Activated T-cell treated with anti-CD3 and anti-CD28 coated beads for 4 hours (primary cell): ENCODE data around the gene SDR42E1.
"Not testable (repeated sequence)": the region's sequence is repeated elsewhere in the genome, so short reads cannot be mapped to it uniquely, and the experiment has no call there.

Source experiments
- DNase-seq: peaks from one replicate; pipeline ENCODE4 v3.0.0-alpha.2; 2020

Gene SDR42E1

DNA sequence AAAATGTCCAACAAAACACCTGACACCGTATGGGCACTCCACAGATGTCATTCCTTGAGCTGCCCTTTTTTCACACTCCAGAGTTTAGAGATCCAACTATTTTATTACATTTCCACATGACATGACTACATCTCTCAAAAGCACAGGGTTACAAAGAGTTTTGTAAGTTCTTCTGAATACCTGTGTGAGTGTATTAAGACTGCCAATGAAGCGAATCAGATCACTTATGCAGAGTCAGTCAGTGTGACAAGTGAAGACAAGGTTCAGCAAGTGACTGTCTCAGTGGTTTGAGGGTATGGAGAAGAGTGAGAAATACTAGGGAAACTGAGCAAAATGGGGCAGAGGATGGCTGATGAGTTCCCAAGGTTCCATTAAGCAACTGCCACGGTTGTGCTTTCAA lies 8.4 kb downstream of the SDR42E1 start:
- DNase-seq, result no peak

DNA sequence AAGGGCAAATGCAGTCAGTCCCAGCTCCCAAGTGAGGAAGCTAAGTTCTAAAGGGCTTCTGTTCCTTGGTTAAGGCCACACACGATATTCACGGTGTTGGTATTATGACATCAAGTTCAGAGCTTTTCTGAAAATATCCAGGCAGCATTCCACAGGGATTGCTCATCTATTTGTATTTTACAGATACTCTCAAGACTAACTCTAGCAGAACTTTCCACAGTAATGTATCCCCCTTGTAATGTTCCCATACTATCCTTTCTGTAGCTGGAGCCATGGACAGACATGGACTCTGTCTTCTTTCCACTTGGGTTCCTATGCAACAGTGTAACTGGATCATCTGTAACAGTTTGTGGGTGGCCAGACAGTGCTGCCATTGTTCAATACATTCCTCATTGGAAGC lies 13.5 kb downstream of the SDR42E1 start:
- no peak for DNase-seq

GRCh38 chr16:81996664-81997509 lies 14.4 kb downstream of the SDR42E1 start:
- no peak for DNase-seq

DNA sequence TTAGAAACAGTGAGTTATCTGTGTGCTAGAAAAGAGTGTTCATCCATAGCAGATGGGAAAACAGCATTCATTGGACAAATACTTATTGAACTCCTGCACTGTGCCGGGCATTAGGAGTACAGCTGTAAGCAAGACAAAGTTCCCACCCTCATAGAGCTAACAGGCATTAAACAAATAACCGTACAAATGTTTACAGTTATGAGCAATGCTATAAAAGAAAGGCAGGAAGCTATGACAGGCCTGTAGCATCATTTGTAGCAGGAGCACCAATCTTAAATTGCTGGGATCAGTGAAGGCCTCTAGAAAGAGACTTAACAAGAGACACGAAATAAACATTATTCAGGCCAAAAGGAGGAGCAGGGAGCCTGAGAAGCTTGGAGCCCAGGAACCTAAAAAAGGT lies 15.6 kb downstream of the SDR42E1 start:
- no peak for DNase-seq

DNA sequence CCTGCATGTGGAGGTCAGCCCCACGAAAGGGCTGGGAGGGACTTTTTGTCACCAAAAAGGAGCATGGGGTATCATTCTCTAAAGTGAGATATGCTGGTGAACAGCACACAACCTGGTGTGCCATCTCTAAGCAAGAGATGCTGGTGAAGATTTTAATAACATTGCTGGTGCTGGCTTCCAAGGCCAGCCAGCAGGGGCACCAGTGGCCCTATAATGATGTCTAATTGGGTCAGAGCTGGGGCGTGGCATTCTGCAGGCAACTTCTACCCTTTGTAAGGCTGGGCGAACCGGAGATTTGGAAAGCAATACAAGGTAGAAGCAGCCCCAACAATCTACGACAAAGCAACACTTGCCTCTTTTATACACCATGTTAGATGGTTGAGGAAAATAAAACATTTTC lies 16.8 kb downstream of the SDR42E1 start:
- DNase-seq, result no peak

- DNase-seq, result no peak
Observed at GRCh38 chr16:81992859-81993258, 18.4 kb downstream of the SDR42E1 start.

DNA sequence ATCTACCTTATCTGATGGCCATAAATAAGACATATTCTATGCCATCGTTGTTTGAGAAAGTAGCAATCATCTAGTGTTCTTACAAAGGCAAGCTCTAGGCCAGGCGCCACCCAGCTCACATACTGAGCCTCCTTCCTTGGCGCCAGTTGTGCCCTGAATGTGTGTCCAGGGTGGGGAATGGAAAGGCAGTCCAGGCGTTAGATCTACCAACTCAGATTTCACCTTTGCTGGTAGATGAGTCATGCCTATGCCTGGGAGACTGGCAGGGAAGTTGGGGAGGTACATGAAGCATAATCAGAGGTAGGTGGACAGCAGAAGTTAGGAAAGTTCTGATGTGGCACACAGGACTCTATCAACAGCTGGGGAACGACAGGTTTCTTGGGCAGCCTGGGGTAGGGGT lies 23.6 kb downstream of the SDR42E1 start:
- no peak for DNase-seq

DNA sequence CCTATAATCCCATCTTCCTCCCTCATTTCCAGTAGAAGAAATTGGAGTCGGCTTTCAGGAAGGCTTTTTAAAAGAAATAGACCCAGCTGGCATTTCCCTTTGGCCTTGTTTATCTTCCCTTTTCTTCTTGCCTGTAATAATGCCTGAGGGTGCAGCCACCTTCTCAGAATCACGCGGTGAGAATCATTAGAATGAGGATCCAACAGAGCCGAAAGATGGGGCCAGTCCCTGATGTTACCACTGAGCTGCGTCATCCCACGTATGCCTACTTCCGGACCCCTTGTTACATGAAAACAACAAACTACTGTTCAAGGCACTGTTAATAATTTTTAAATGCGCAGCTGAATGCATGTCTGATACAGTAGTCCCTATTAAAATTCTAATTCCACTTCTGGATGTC lies 24.1 kb downstream of the SDR42E1 start:
- no peak for DNase-seq

- DNase-seq, result not testable (repeated sequence)
Observed at GRCh38 chr16:81977335-81977942, 33.8 kb downstream of the SDR42E1 start.

DNA sequence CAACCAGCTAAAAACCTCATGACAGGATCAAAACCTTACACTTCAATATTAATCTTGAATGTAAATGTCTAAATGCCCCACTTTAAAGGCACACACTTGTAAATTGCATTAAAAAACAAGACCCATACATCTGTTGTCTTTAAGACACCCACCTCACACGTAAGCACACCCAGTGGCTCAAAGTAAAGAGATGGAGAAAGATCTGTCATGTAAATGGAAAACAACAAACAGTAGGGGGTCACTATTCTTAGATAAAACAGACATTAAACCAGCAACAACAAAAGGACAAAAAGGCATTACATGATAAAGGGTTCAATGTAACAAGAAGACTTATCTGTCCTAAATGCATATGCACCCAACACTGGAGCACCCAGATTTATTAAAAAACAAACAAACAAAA lies 35.6 kb downstream of the SDR42E1 start:
- no peak for DNase-seq

GRCh38 chr16:81973737-81974136 lies 37.5 kb downstream of the SDR42E1 start:
- DNase-seq, result no peak

DNA sequence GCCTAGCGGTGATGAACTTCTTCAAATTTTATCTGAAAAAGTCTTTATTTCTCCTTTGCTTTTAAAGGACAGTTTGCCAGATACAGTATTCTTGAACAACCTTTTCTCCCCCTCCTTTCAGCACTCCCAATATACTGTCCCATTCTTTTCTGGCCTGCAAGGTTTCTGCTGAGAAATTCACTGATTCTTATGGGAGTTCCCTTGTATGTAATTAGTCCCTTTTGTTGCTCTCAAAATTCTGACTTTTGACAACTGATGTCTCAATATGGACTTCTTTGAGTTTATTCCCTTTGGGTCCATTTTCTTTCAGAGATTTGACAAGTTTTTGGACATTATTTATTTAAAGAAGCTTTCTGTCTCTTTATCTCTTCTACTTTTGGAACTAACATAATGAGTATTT lies 39.4 kb downstream of the SDR42E1 start:
- no peak for DNase-seq

DNA sequence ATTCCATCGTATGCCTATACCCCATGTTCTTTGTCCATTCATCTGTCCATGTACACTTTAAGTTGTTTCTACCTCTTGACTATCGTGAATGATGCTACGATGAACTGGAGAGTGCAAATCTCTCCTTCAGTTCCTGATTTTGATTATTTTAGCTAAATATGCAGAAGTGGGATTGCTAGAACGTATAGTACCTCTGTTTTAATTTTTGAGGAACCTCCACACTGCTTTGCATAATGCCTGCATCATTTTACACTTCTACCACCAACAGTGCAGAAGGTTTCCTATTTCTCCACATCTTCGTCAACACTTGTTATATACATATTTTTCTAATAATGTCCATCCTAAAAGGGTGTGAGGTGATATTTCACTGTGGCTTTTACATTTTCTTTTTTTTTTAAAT lies 43.9 kb downstream of the SDR42E1 start:
- no peak for DNase-seq

GRCh38 chr16:81964808-81965207 lies 46.5 kb downstream of the SDR42E1 start:
- no peak for DNase-seq

- DNase-seq, result no peak
Observed at GRCh38 chr16:81956213-81956948, 54.9 kb downstream of the SDR42E1 start.

DNA sequence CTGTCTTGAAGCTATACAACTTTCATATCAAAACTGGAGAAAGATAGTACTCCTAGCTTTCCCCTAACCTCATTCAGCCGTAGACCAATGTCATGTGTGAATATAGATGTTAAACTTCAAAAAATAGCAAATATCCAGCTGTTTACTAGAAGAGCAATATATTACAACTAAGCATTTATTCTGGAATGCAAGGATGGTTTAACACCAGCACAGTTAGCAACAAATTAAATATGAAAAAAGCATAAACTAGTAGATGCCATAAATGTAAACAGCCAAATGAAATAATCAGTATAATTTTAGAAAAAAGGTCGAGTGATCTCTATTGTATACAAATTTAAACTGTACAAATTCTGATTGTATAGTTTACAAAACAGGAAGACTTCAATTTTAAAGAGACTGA lies 59.7 kb downstream of the SDR42E1 start:
- DNase-seq, result no peak

- DNase-seq, result no peak
Observed at GRCh38 chr16:81946206-81946605, 65.1 kb downstream of the SDR42E1 start.

GRCh38 chr16:81945665-81946064 lies 65.6 kb downstream of the SDR42E1 start:
- no peak for DNase-seq

DNA sequence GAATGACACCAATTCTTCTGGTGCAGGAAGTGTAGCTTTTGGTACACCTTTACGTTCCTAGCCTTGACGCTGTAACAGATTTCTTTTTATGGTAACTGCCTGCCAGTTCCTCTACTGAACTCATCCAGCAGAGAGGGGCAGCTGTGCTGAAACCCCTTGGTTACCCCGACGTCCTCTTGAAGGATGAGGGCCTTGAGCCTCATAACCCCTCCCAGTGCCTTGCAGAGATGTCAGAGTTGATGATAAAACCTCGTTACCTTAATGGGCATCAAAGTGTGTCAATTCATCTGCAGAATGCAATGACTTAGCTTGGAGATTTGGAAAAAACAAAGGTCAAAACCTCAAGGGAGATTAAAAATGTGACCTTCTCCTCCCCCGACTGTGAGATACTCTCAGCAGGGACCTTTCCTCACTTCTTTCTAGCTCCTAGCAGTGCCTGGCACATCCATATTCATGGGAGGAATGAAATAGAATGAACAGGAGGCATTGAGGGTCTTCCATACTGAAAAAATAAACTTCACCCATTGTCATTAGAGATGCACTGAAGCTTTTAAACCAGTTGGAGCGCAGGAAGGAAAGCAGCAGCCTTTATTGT lies 69.2 kb downstream of the SDR42E1 start:
- DNase-seq, result no peak

- no peak for DNase-seq
Observed at GRCh38 chr16:81940781-81941560, 70.3 kb downstream of the SDR42E1 start.

DNA sequence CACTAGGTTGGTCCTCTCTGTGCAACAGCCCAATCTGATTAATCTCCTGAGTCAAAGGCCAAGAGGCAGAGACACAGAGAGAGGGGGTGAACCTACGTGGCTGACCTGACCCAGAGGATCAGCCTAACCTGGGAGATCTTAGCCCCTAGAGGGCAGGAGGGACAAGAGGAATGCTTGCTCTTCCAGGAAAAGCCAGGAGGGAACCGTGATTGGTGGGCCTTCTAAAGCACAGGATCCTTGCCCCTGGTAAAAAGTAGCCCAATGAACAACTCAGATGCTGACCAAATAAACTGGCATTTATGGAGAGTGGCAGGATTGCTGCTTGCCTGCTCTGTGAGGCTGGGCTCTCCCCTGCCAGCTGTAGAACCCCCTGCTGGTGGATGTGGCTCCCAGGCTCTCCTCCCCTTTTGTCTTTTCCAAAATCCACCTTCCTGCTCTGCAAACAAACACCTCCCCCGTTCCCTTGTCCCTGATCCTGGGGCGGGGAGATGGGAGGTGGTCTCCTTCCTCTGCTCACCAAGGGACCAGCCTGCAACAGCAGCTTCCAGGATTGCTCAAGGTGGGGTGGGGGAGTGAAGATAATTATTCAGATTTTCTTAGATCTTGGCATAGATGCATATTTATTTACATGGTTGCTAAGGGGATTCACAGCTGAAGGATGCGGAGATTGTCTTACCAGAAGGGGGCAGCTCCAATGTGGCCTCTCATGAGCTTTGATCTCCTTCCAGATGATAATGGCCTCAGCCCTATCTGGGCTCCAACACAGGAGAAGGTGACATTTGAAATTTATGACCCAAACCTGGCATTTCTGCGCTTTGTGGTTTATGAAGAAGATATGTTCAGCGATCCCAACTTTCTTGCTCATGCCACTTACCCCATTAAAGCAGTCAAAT lies 71.9 kb downstream of the SDR42E1 start:
- DNase-seq, result no peak
